Progenitor cell of endocrine pancreas (in vitro differentiated cells): ENCODE results near the gene DQX1. TPM values are rescaled to one million over a fixed set of nuclear protein-coding genes. Genes with fewer than 3 reads are reported as not detected.

Experiments used
- DNase-seq: peaks from one replicate; pipeline ENCODE4 v3.0.0; 2021; ENCODE audit warnings: low spot score; ENCODE audit not compliant: unreplicated experiment
- H3K27ac Mint-ChIP-seq: 2 replicates; pipeline ENCODE4 v1.8.0; 2021; ENCODE audit warnings: mild to moderate bottlenecking, moderate library complexity, mixed read lengths
- H3K27me3 Mint-ChIP-seq: 2 replicates; pipeline ENCODE4 v1.8.0; 2021; ENCODE audit warnings: mixed read lengths
- H3K36me3 Mint-ChIP-seq: 2 replicates; pipeline ENCODE4 v1.8.0; 2022; ENCODE audit warnings: mixed read lengths; ENCODE audit not compliant: insufficient read depth
- H3K4me1 Mint-ChIP-seq: 2 replicates; pipeline ENCODE4 v1.8.0; 2021; ENCODE audit warnings: low read depth, mixed read lengths
- H3K4me3 Mint-ChIP-seq: 2 replicates; pipeline ENCODE4 v1.8.0; 2021; ENCODE audit warnings: low read depth, mild to moderate bottlenecking, moderate library complexity, mixed read lengths
- H3K9me3 Mint-ChIP-seq: 2 replicates; pipeline ENCODE4 v1.8.0; 2021; ENCODE audit warnings: low read depth, mixed read lengths
- CTCF ChIP-seq: fragments of 200-600 bp; sonication (generic); IDR thresholded peaks from one replicate; pipeline ENCODE4 v1.5.0; 2021; ENCODE audit warnings: antibody characterized with exemption, mild to moderate bottlenecking; ENCODE audit not compliant: unreplicated experiment
- total RNA-seq: library from RNA; stranded (reverse); gene quantifications from 2 replicates; pipeline ENCODE4 v1.2.1, GENCODE V29; 2021

DQX1 gene
- total RNA-seq, 1 donor from 2014 or later, result 1.5 TPM

GRCh38 chr2:74571058-74571457 is 45.0 kb upstream of the DQX1 start:
- TF ChIP-seq CTCF, result no peak
- Mint-ChIP-seq H3K4me1 (no peaks in the 10 kb centered on the region), H3K27me3 (peaks cover 11% of the 10 kb centered on the region), H3K36me3 (no peaks in the 10 kb centered on the region), H3K4me3 (no peak overlapping the region), H3K9me3 (no peaks in the 10 kb centered on the region), H3K27ac (no peak overlapping the region)
- no peak for DNase-seq

- TF ChIP-seq CTCF, result no peak
- Mint-ChIP-seq H3K27ac (no peak overlapping the region), H3K9me3 (no peaks in the 10 kb centered on the region), H3K4me1 (no peaks in the 10 kb centered on the region), H3K27me3 (peaks cover 14% of the 10 kb centered on the region), H3K36me3 (no peaks in the 10 kb centered on the region), H3K4me3 (no peak overlapping the region)
- no peak for DNase-seq
Measured at GRCh38 chr2:74569686-74570085, 43.7 kb upstream of the DQX1 start.

- Mint-ChIP-seq H3K27ac (no peak overlapping the region), H3K36me3 (no peaks in the 10 kb centered on the region), H3K4me3 (no peak overlapping the region), H3K4me1 (no peaks in the 10 kb centered on the region), H3K27me3 (peaks cover 21% of the 10 kb centered on the region), H3K9me3 (no peaks in the 10 kb centered on the region)
- TF ChIP-seq CTCF, result no peak
- DNase-seq, result no peak
Measured at GRCh38 chr2:74567881-74568280, 41.9 kb upstream of the DQX1 start.

- H3K4me3 Mint-ChIP-seq, result no peak overlapping the region
- H3K27ac Mint-ChIP-seq, result no peak overlapping the region
- no peaks in the 10 kb centered on the region for H3K4me1 Mint-ChIP-seq
- DNase-seq, result no peak
- H3K36me3 Mint-ChIP-seq, result no peaks in the 10 kb centered on the region
- H3K9me3 Mint-ChIP-seq, result no peaks in the 10 kb centered on the region
- H3K27me3 Mint-ChIP-seq, result peaks cover 33% of the 10 kb centered on the region
- no peak for TF ChIP-seq CTCF
Measured at GRCh38 chr2:74566754-74567085, 40.7 kb upstream of the DQX1 start.

GRCh38 chr2:74566076-74566753 is 40.2 kb upstream of the DQX1 start:
- Mint-ChIP-seq H3K4me1 (no peaks in the 10 kb centered on the region), H3K36me3 (no peaks in the 10 kb centered on the region), H3K4me3 (no peak overlapping the region), H3K27ac (no peak overlapping the region), H3K27me3 (peaks cover 38% of the 10 kb centered on the region), H3K9me3 (no peaks in the 10 kb centered on the region)
- TF ChIP-seq CTCF, result no peak
- DNase-seq, result no peak
